Tibial artery (tissue), 4 donors: Measurements from ENCODE around the gene C15orf40.

Source experiments
- DNase-seq, 2 donors: peaks; one replicate each; pipeline ENCODE4 v3.0.0-alpha.2; 2019
- H3K27ac ChIP-seq, 2 donors: fragments of 200-600 bp; sonication (generic) in 1 of 2; 1 replicate in 1 of 2; 2 replicates in 1 of 2; pipeline ENCODE4 v1.5.1; 2018 to 2019; ENCODE audit warnings: mild to moderate bottlenecking in 1 of 2
- H3K27me3 ChIP-seq, 2 donors: fragments of 200-600 bp; sonication (generic) in 1 of 2; one replicate each; pipeline versions ENCODE4 v1.5.1 to v1.6.0; 2016 to 2019
- H3K36me3 ChIP-seq, 3 donors: fragments of 200-600 bp; sonication (generic) in 2 of 3; one replicate each; pipeline ENCODE4 v1.5.1; 2016 to 2019; ENCODE audit warnings: mild to moderate bottlenecking in 2 of 3
- H3K4me1 ChIP-seq, 4 donors: fragments of 200-600 bp; sonication (generic) in 2 of 4; 1 replicate in 3 of 4; 2 replicates in 1 of 4; pipeline ENCODE4 v1.5.1; 2016 to 2019
- H3K4me3 ChIP-seq, 2 donors: fragments of 200-600 bp; sonication (generic) in 1 of 2; 1 replicate in 1 of 2; 2 replicates in 1 of 2; pipeline ENCODE4 v1.5.1; 2018 to 2019; ENCODE audit warnings: mild to moderate bottlenecking in 2 of 2
- H3K9me3 ChIP-seq, 3 donors: fragments of 200-600 bp; sonication (generic) in 1 of 3; one replicate each; pipeline ENCODE4 v1.5.1; 2016 to 2019
- CTCF ChIP-seq, 2 experiments: fragments of 200-600 bp in 1 of 2; fragments of 450-650 bp in 1 of 2; IDR thresholded peaks; one replicate each; pipeline ENCODE4 v1.5.1; 2017 to 2019; ENCODE audit warnings: antibody characterized with exemption in 2 of 2, mild to moderate bottlenecking in 1 of 2, moderate library complexity in 1 of 2
- intact Hi-C: fragments of 100-400 bp; cut with DNase I; formaldehyde crosslinking; loops from one replicate; pipeline ENCODE4 v1.15.0; 2023; ENCODE audit warnings: low total_unique reads

Gene C15orf40

GRCh38 chr15:82979726-82980125 is 31.7 kb downstream of the C15orf40 start:
- no peaks in the 10 kb centered on the region for H3K4me1 ChIP-seq
- no peaks in the 10 kb centered on the region for H3K36me3 ChIP-seq
- no peak overlapping the region for H3K27ac ChIP-seq
- TF ChIP-seq CTCF (IDR thresholded peaks at IDR 0.05): no peak
- H3K27me3 ChIP-seq: no peaks in the 10 kb centered on the region
- H3K9me3 ChIP-seq: no peaks in the 10 kb centered on the region
- H3K4me3 ChIP-seq: no peak overlapping the region
- DNase-seq: no peak
- intact Hi-C loops: no loop called here

GRCh38 chr15:82978438-82978837 is 33.0 kb downstream of the C15orf40 start:
- TF ChIP-seq CTCF (IDR thresholded peaks at IDR 0.05): no peak
- Histone ChIP-seq H3K4me3 (no peak overlapping the region), H3K36me3 (no peaks in the 10 kb centered on the region), H3K27ac (no peak overlapping the region), H3K27me3 (no peaks in the 10 kb centered on the region), H3K4me1 (no peaks in the 10 kb centered on the region), H3K9me3 (no peaks in the 10 kb centered on the region)
- intact Hi-C loops: no loop called here
- DNase-seq: no peak

- Histone ChIP-seq H3K36me3 (no peaks in the 10 kb centered on the region), H3K4me1 (no peaks in the 10 kb centered on the region), H3K4me3 (no peak overlapping the region), H3K27ac (no peak overlapping the region), H3K9me3 (no peaks in the 10 kb centered on the region), H3K27me3 (no peaks in the 10 kb centered on the region)
- TF ChIP-seq CTCF (IDR thresholded peaks at IDR 0.05): no peak
- intact Hi-C loops: no loop called here
- DNase-seq: no peak
Measured at GRCh38 chr15:82977076-82977475, 34.4 kb downstream of the C15orf40 start.

- H3K4me1 ChIP-seq: no peaks in the 10 kb centered on the region
- no peaks in the 10 kb centered on the region for H3K9me3 ChIP-seq
- TF ChIP-seq CTCF (IDR thresholded peaks at IDR 0.05): no peak
- H3K27me3 ChIP-seq: no peaks in the 10 kb centered on the region
- H3K36me3 ChIP-seq: no peaks in the 10 kb centered on the region
- DNase-seq: no peak
- no peak overlapping the region for H3K4me3 ChIP-seq
- intact Hi-C loops: no loop called here
- no peak overlapping the region for H3K27ac ChIP-seq
Measured at GRCh38 chr15:82972990-82973389, 38.4 kb downstream of the C15orf40 start.

- H3K9me3 ChIP-seq: no peaks in the 10 kb centered on the region
- DNase-seq: no peak
- no peaks in the 10 kb centered on the region for H3K27me3 ChIP-seq
- H3K4me3 ChIP-seq: no peak overlapping the region
- no peaks in the 10 kb centered on the region for H3K36me3 ChIP-seq
- no peak for TF ChIP-seq CTCF (IDR thresholded peaks at IDR 0.05)
- H3K4me1 ChIP-seq: no peaks in the 10 kb centered on the region
- H3K27ac ChIP-seq: no peak overlapping the region
- intact Hi-C loops: no loop called here
Measured at GRCh38 chr15:82971218-82971984, 40.0 kb downstream of the C15orf40 start.
